Measurements from ENCODE around the gene UBXN1. TPM values are rescaled to one million over a fixed set of nuclear protein-coding genes. Genes with fewer than 3 reads are reported as not detected.
"Not testable (repeated sequence)": the region's sequence is repeated elsewhere in the genome, so short reads cannot be mapped to it uniquely, and the experiment has no call there.

The UBXN1 gene
- total RNA-seq, 1 experiment from 2014 or later = 144 TPM

DNA sequence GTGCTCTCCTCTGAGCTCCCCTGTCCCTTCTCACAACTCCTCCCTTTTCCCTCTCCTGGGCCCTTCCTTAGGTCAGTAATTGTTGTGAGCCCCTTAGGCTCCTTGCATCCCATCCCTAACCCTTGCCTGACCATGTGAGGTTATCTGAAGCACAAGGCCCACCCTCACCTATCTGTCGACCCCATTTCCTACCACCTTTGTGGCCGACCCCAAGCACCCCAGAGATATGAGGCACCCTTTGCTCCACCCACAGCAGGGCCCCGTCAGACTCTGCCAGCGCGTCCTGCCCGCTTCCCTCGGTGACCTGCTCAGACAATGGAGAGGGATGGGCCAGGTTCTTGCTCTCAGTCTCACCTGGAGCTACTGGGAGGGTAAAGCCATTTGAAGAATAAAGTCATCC is 29.9 kb upstream of the UBXN1 start:
- DNase-seq (ENCODE audit: low read depth) = no peak

DNA sequence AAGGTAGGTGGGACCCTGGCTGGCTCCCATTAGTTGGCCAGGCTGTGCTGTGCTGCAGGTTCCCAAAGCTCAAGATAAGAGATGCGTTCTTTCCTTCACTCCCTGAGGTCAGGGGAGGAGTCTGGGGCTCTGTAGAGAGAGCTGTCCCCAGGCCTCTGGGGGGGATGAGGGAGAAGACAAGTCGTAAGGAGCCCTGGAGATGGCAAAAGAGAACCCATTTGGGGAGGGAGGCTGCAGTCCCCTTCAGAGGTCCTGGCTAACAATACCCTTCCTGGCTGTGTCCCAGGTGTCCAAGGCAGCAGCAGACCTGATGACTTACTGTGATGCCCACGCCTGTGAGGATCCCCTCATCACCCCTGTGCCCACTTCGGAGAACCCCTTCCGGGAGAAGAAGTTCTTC is 29.5 kb upstream of the UBXN1 start:
- DNase-seq (ENCODE audit: low read depth) = no peak

DNA sequence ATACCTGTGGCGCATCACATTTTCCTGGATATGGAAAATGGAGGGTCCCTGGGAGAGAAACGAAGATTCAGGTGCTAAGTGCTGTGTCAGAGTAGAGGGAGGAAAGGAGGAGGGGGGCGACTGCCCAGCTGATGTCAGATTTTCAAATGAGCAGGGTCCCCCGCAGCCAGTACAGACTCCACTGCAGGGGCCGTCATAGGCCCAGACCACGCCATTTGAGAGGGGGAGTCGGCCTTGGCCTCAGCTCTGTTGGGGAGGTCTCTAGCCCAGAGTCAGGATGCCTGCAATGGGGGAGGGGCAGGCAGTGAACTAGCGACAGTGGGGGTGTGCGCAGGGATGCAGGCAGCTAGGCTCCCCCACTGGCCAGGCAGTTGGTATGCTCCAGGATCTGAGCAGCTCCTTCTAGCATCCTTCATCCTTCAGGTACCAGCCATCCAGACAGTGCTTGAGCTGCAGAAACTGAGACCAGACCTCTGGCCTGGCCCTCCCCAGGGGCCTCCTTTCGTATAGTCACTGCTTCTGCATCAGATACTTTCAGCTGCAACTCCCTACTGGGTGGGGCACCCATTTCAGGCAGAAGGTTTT is 28.5 kb upstream of the UBXN1 start, which contains the start of the genes BSCL2 and GNG3:
Gene BSCL2, minus strand, starts transcription at position 148 of the 585 bp plus-strand sequence. CDS start 229 bp downstream, outside the sequence.
Gene GNG3, plus strand, starts transcription at position 400 of the 585 bp plus-strand sequence. CDS start 620 bp downstream, outside the sequence.
- no peak for DNase-seq (ENCODE audit: low read depth)

DNA sequence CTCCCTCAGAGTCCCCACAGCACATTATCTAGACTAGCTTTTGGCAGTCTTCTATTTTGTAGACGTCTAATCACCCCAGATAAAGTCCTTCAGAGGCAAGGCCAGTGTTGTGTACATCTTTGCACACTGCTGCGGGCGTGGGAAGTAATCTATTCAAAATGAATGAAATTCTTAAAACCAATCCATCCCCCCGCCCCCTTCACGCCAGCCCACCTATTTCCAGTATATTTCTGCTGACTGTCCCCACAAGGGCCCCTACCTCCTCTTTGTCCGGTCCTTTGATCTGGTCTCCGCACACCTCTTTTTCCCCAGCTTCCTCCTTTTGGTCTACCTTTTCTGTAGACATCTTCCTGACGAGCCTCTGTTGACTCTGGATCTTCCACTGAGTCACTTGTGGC is 28.0 kb upstream of the UBXN1 start:
- DNase-seq (ENCODE audit: low read depth) = no peak

DNA sequence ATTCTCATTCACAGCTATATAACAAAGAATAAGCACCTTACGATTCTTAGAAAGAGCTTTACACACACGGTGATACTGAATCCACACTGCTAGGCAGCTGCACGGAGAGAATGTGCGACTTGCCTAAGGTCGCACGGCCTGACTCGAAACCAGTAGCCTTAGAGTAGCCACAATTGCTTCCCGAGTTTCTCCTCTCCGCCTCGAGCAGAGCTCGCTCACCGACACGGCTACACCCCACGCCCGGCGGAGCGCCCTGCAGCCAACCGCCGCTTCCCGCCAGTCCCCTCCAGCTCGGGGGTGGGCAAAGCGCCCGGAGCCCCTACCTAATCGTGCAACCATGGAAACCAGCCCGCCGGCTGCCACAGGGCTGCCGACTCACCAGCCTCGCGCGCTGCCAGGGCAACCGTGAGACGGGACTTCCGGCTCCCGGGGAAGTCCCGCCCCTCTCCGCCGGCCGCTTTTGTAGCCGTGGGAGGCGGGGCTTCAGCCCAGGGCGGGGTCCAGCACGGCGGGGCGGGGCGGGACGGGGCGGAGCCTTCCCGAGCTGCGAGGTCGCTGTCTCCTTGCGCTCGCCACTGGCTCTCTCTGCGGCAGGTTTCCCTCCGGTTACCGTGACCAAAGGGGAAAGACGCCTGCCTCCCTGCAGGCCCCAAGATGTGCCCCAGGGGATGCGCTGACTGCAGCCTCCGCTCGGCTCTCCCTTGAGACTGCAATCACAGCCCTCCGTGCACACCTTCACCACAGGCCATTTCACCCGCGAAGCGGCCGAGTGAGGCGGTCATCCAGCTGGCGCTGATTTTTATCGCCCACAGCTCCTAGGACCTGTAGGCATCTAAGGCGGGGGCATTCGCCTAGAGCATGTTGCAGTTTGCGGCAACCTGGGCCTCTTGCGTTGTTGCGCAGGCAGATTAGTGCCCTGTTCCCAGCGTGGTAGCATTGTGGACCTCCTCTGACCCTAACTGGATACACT is 27.3 kb upstream of the UBXN1 start:
- peak; percentile 90 for DNase-seq (ENCODE audit: low read depth)

DNA sequence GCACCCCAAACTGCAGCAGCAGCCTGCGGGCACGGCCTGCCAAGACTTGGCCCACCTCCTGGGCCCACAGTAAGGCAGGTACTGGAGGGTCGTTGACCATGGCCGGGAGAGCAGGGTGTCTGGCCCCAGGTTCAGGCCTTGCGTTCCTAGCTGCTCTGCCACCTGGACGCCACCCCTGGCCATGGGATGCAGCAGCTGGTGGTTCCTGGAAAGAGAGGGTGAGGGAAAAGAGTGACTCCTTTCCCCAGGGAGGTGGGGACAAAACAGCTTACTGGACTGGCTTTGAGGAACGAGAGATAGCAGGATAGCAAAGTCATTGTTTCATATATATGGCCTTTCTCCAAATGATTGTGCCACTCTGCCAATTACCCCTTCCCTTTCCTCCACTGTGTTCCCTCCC is 26.5 kb upstream of the UBXN1 start:
- no peak for DNase-seq (ENCODE audit: low read depth)

DNA sequence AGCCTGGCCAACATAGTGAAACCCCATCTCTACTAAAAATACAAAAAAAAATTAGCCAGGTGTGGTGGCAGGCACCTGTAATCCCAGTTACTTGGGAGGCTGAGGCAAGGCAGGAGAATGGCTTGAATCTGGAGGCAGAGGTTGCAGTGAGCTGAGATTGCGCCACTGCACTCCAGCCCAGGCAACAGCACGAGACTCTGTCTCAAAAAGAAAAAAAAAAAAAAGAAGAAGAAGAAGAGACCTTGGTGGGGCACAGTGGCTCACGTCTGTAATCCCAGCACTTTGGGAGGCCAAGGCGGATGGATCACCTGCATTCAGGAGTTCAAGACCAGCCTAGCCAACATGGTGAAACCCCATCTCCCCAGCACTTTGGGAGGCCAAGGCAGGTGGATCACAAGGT is 25.0 kb upstream of the UBXN1 start:
- DNase-seq (ENCODE audit: low read depth) = not testable (repeated sequence)

DNA sequence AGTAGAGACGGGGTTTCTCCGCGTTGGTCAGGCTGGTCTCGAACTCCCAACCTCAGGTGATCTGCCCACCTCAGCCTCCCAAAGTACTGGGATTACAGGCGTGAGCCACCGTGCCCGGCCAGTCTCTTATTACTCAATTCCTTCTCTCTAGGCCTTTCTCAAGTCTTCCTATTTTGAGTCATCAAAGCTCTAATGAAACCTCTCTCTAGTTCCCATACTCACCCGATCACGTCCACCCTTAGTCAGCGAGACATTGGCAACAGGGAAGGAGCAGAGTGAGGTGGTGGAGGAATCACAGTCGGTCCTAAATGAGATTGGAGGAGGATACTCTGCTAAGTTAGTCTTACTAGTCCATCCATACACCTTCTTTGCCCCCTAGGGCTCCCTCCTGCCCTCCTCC is 23.4 kb upstream of the UBXN1 start:
- DNase-seq (ENCODE audit: low read depth) = no peak

DNA sequence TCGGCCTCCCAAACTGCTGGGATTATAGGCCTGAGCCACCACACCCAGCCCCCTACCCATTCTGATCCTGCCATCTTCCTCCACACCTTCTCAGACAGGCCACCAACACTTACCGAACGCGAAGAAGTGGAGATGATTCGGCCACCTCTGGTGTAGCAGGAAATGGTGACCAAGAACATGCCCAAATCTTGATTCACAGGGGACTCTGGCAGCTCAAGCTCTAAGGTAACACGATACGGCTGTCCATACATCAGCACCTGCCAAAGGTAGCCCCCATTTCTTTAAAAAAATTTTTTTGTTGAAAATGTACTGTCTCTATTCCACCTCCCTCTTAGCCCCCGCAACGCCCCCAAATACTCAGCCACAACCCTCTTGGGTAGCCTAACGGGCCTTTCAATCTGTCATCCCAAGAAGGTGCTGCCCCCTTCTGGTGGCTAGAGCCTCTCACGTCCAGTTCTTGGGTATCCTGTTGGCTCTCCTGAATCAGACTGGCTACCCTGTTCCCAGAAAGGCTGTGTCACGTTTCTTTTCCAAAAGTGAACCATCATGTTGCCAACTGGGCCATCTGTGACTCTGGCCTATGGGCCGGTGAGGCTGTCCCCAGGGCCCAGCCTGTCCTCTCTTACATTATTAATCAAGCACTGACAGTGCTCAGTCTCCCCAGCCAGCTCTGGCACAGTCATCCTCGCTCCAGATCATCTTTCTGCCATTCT is 15.7 kb upstream of the UBXN1 start:
- peak; percentile 62 for DNase-seq (ENCODE audit: low read depth)

DNA sequence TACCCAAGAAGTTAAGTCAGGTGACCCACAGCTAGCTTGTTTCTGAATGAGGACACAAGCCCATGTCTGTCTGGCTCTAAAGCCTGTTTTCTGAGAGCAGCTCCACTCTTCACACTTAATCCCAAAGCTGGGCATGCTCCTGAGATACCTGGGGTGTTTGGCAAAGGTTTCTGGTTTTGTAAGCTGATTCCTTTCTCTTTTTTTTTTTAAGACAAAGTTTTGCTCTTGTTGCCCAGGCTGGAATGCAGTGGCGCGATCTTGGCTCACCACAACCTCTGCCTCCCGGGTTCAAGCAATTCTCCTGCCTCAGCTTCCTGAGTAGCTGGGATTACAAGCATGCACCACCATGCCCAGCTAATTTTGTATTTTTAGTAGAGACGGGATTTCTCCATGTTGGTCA is 14.8 kb upstream of the UBXN1 start:
- DNase-seq (ENCODE audit: low read depth) = not testable (repeated sequence)

DNA sequence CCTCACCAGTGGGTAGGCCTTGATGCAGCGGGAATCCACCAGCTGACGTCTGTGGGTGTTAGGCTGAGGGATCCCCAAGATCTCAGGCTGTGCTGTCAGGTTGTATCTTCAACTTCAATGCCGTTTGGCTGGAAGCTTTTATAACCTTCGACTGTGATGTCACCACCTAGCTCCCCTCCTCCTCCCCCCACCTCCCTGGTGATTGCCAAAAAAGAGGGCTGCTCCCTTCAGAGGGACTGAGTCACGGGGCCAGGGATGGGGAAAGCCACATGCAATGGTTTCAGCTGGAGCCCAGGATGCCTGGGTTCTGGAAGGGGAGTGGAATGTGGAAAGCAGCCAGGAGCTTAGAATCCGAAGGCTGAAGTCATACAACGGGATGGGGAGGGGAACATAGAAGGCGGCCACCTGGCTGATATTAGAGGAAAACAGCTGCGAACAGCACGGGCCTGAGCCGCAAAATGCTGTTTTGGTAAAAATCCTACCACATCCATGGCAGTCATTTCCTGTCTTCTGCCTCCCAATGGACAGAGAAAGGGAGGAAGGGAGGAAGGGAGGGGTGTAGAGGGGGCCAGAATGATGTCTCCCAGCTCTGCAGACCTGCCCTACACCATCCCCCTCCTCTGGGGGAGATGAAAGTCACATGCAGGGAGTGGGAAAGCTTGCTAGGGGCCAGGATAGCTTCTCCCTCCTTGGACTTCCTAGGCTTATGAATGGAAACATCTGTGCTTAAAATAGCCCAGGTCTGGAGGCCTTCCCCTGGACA is 10.7 kb upstream of the UBXN1 start, which contains the start of gene LRRN4CL:
Gene LRRN4CL, minus strand, starts transcription at position 110 of the 763 bp plus-strand sequence. CDS start 1,022 bp downstream, outside the sequence.
- DNase-seq (ENCODE audit: low read depth) = peak; percentile 69

DNA sequence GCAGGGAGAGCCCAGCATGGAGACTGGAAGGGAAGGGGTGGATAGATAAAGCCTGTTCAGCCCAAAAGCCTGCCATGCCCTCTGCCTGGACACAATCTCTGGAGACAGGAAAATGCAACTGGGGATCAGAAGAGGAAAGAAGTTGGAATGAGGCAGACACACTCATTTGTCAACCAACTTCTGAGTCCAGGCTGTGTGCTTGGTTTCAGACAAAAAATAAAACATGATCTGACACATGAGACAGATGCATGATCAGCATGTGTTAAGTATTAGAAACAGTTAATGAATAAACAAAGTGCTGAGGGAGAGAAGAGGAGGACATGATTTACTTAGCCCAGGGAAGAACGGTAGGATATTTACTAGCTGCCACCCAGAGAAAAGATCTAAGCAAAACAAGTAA is 9.6 kb upstream of the UBXN1 start:
- no peak for DNase-seq (ENCODE audit: low read depth)

DNA sequence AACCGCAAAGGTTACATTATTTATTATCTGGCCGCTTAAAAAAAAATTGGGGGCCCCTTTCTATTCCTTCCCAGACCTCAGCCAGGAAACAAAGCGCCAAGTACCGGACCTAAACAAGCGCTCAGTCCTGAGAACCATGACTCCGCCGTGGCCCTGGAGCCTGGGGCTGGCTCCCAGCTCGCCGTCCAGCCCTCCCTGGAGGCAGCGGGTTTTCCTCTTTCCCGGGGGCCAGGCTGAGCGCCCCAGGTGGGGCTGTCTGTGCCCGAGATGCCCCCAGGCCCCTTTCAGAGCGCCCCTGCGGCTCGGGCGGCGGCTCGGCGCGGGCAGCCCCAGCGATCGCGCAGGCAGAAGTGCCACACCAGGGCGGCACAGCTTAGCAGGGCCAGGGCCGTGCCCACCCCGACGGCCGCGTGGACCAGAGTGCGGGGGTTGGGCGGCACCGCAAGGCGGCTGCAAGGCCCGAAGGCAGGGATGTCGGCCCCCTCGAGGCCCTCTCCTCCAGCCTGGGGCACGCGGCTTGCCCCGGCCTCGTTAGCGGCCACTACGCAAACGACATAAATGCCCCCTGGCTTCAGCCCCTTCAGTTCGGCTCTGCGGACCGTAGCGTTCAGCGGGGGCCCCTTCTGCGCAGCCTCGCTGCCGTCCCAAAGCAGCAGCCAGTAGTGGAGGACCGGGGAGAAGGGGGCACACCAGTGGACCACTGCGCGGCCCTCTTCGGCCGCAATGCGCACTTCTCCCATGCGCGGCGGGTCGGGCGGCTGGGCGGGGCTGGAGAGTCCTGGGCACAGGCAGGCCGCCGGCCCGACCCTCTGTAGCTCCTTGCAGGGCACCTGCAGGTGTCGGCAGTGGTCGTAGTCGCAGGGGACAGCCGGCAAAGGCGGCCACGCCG is 8.9 kb upstream of the UBXN1 start:
- no peak for DNase-seq (ENCODE audit: low read depth)

DNA sequence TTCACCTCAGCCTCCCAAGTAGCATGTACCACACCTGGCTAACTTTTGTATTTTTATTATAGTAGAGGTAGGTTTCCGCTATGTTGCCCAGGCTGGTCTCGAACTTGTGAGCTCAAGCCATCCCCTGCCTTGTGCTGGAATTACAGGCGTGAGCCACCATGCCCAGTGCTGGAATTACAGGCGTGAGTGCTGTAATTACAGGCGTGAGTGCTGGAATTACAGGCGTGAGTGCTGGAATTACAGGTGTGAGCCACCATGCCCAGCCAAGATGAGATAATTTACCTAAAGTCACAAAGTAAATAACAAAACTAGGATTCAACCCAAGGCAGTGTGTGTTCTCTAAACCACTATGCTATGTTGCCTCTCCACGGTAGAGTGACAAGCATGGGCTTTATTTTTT is 3.6 kb upstream of the UBXN1 start:
- no peak for DNase-seq (ENCODE audit: low read depth)

DNA sequence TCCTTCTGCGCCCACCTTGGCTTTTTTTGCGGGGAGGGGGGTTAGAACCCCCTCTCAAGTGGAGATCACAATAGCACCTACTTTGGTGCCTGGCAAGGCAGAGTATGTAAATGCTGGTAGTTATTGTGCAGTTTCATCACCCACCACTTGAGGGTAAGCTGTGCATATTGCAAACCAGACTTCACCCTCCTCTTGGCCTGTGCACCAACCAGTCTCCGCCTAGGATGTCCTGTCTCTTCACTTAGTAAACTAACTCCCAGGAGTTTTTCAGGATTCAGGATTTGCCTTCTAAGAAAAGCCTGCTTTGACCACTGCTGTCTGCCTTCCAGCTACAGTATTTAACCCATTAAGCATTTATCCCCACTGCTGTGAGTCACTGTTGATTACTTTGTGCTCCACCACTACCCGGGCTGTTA is 2.0 kb upstream of the UBXN1 start:
- peak; percentile 78 for DNase-seq (ENCODE audit: low read depth)

DNA sequence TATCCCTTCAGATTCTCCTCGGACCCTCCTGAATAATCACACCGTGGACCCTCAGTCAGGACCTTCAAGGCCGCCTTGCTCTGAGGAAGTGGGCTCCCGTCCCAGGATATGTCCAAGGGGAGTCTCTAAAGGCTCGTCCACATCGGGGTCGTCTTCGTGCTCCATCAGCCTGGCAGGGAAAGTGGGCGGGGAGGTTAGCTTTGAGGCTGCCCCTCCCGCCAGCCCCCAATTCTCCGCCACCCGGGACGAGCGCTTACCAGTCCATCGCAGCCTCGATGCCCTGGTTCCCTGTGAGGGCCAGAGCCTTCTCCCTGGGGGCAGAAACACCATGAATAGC is 472 bp downstream of the UBXN1 start:
- no peak for DNase-seq (ENCODE audit: low read depth)

DNA sequence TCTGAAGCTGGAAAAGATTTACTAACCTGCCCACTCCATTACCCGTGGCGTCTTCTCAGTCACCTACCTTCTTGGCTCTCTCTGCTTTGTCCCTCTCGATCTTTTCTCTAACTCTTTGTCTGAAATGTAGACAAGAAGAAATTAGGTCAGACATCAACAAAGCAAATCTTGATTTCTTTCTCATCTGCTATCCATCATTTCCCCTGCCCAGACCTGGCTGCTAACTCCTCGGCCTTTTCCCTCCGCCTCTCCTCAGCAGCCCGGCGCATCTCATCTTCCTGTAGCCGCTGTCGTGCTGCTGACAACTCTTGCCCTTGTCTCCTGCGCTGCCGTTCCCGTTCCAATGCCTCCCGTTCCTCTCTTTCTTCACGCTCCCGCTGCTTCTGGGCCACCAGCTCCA is 1.2 kb downstream of the UBXN1 start:
- DNase-seq (ENCODE audit: low read depth) = no peak

DNA sequence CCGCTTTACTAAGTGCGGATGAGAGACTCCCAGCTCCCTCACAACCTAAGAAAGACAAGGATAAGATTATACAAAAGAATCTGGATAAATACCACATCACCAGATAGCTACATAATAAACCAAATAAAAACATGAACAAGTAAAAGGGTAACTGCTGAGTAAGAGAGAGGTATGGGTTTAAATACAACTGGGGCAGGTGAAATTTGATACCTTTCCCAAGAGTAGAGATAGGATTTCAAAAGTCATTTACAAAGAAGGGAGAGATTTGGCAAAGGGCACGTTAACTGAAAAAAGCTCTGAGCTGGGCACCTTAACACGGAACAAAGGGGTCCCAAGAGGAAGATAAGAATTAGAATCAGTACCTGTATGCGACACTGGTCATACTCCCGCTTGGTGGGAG is 1.7 kb downstream of the UBXN1 start:
- no peak for DNase-seq (ENCODE audit: low read depth)

DNA sequence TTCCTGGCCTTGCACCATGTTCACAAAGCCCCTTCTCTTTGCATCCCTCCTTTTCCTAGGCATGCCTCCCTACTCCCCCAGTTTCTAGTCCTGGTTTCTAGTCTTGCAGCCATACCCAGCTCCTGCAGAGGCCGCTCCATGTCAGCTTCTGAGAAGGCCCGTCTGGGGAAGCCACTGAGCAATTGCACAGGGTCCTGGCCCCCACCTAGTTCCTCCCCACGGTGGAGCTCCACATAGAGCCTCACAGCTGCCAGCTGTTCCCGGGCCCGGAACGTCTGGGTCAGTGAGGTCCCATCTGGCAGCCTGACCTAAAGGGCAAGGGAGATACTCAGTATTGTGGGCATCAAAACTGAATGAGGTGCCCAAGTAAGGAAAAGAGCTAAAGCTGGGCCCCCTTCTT is 2.2 kb downstream of the UBXN1 start:
- DNase-seq (ENCODE audit: low read depth) = no peak

DNA sequence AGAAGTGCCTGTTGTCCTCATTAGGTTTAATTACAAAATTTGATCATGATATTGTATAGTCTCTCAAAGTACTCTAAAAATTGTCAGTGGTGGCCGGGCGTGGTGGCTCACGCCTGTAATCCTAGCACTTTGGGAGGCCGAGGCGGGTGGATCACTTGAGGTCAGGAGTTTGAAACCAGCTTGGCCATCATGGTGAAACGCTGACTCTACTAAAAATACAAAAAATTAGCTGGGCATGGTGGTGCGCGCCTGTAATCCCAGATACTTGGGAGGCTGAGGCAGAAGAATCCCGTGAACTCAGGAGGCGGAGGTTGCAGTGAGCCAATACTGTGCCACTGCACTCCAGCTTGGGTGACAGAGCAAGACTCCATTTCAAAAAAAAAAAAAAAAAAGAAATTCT is 3.5 kb downstream of the UBXN1 start:
- not testable (repeated sequence) for DNase-seq (ENCODE audit: low read depth)

Data from HT1080 (cell line).